DND-41 (cell line): ENCODE measurements around the gene OCA2.

ENCODE experiments used
- CTCF ChIP-seq: IDR thresholded peaks from 2 replicates; pipeline ENCODE4 v1.5.1; 2012; ENCODE audit warnings: borderline replicate concordance, low read length, moderate library complexity, mild to moderate bottlenecking; ENCODE audit not compliant: poor library complexity, severe bottlenecking; ENCODE audit errors: extremely low read depth
- EZH2 ChIP-seq: IDR thresholded peaks from 3 replicates; pipeline ENCODE4 v1.6.1; 2012; ENCODE audit warnings: borderline replicate concordance, low read depth, mild to moderate bottlenecking, moderate library complexity, low read length, inconsistent platforms; ENCODE audit not compliant: severe bottlenecking

- no peak for TF ChIP-seq CTCF
- no peak for TF ChIP-seq EZH2
Observed at GRCh38 chr15:27714675-27715074, 384.4 kb downstream of the OCA2 start.
